Mesothelial cell of epicardium (in vitro differentiated cells): ENCODE results near the gene MIS18A. TPM values are rescaled to one million over a fixed set of nuclear protein-coding genes. Genes with fewer than 3 reads are reported as not detected.

Experiments used
- DNase-seq, 2 experiments: peaks; one replicate each; pipeline ENCODE4 v3.0.0; 2021; ENCODE audit warnings: low spot score in 2 of 2; ENCODE audit not compliant: unreplicated experiment in 2 of 2
- H3K27ac Mint-ChIP-seq: 2 replicates; pipeline ENCODE4 v1.8.0; 2021; ENCODE audit warnings: mixed read lengths
- H3K27me3 Mint-ChIP-seq: 2 replicates; pipeline ENCODE4 v1.8.0; 2021; ENCODE audit warnings: low read depth, mixed read lengths
- H3K36me3 Mint-ChIP-seq: 2 replicates; pipeline ENCODE4 v1.8.0; 2021; ENCODE audit warnings: mixed read lengths
- H3K4me1 Mint-ChIP-seq: 2 replicates; pipeline ENCODE4 v1.8.0; 2021; ENCODE audit warnings: mixed read lengths
- H3K4me3 Mint-ChIP-seq: 2 replicates; pipeline ENCODE4 v1.8.0; 2021; ENCODE audit warnings: mild to moderate bottlenecking, moderate library complexity, mixed read lengths
- H3K9me3 Mint-ChIP-seq: 2 replicates; pipeline ENCODE4 v1.8.0; 2021; ENCODE audit warnings: mixed read lengths
- total RNA-seq: library from RNA; stranded (reverse); gene quantifications from 3 replicates; pipeline ENCODE4 v1.2.1, GENCODE V29; 2021
- TF ChIP-seq, protein P1 (sequence below): fragments of 200-600 bp; sonication (generic); IDR thresholded peaks from one replicate; pipeline ENCODE4 v1.5.0; 2021; ENCODE audit warnings: antibody characterized with exemption; ENCODE audit not compliant: unreplicated experiment

Gene MIS18A
- total RNA-seq, 1 donor from 2014 or later: 19.0 TPM

DNA sequence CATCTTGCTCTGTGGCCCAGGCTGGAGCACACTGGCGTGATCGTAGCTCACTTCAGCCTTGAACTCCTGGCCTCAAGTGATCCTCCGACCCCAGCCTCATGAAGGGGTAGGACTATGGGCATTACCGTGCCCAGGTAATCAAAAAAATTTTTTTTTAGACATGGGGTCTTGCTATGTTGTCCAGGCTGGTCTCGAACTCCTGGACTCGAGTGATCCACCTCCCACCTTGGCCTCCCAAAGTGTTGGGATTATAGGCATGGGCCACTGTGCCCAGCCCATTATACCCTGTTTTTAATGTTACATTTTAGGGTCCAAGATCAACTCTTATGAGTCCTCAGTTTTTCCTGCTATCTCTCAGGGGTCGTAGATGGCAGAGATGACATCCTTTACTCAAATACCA lies 26.1 kb upstream of the MIS18A start:
- Mint-ChIP-seq H3K4me1 (no peaks in the 10 kb centered on the region), H3K4me3 (no peak overlapping the region), H3K27me3 (no peaks in the 10 kb centered on the region), H3K9me3 (no peaks in the 10 kb centered on the region), H3K27ac (no peak overlapping the region), H3K36me3 (peaks cover 21% of the 10 kb centered on the region)
- TF ChIP-seq, protein P1, sequence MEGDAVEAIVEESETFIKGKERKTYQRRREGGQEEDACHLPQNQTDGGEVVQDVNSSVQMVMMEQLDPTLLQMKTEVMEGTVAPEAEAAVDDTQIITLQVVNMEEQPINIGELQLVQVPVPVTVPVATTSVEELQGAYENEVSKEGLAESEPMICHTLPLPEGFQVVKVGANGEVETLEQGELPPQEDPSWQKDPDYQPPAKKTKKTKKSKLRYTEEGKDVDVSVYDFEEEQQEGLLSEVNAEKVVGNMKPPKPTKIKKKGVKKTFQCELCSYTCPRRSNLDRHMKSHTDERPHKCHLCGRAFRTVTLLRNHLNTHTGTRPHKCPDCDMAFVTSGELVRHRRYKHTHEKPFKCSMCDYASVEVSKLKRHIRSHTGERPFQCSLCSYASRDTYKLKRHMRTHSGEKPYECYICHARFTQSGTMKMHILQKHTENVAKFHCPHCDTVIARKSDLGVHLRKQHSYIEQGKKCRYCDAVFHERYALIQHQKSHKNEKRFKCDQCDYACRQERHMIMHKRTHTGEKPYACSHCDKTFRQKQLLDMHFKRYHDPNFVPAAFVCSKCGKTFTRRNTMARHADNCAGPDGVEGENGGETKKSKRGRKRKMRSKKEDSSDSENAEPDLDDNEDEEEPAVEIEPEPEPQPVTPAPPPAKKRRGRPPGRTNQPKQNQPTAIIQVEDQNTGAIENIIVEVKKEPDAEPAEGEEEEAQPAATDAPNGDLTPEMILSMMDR: no peak
- DNase-seq: no peak

DNA sequence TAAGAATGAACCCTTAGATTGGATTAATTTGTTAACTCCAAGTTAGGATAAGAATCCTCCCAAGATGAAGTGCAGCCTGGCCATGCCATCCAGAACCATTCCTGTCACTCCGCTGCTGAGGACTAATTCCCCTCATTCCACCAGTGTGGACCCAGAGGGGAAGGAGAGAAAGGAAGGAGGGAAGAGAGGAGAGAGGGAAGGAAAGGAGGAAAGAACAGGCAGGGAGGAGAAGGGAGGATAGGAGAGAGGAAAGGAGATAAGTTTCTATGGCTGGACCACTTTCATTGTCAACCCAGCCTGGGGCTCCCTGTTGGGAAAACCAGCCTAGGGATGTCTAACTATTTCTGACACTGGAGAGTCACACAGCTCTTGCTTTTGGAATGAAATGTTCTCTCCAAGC lies 24.5 kb upstream of the MIS18A start:
- Mint-ChIP-seq H3K36me3 (peaks cover 24% of the 10 kb centered on the region), H3K27me3 (no peaks in the 10 kb centered on the region), H3K4me1 (no peaks in the 10 kb centered on the region), H3K4me3 (no peak overlapping the region), H3K9me3 (no peaks in the 10 kb centered on the region), H3K27ac (no peak overlapping the region)
- TF ChIP-seq, protein P1: no peak
- no peak for DNase-seq

DNA sequence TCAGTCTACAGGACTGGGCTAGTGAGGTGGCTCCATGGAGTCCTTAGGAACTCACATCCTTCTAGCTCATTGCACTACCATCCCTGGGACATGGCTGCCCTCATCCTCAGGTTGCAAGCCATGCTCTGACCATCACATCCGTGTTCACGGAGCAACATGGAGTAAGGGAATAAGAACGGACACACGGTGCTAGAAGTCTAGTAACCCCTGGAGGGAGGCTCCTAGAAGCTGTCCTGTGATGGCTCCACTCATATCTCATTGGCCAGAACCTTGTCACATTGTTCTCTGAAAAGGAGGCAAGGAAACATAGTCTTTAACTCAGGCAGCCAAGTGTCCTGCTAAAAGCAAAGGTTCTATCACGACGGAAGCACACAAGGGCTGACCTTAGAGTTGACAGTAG lies 23.7 kb upstream of the MIS18A start:
- TF ChIP-seq, protein P1: no peak
- Mint-ChIP-seq H3K27me3 (no peaks in the 10 kb centered on the region), H3K9me3 (no peaks in the 10 kb centered on the region), H3K4me1 (no peaks in the 10 kb centered on the region), H3K27ac (no peak overlapping the region), H3K36me3 (peaks cover 22% of the 10 kb centered on the region), H3K4me3 (no peak overlapping the region)
- DNase-seq: no peak

DNA sequence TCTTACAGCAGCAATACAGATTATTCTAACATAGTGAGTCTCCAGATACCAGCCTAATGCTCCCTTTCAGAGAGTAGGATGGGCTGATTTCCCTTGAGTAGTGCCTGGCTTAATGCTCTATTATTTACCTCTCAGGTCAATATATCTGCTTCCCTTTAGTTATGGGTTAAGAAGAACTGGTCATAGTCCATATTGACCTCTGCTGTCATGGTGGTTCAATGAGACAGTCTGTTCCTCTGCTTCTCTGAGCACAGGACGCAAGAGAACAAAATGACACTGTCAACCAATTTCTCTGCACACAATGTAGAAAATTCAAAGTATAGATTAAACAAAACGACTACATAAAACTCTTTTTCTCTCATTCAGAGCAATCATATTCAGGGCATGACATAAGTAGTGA lies 22.7 kb upstream of the MIS18A start:
- no peaks in the 10 kb centered on the region for H3K27me3 Mint-ChIP-seq
- no peaks in the 10 kb centered on the region for H3K9me3 Mint-ChIP-seq
- H3K36me3 Mint-ChIP-seq: peaks cover 18% of the 10 kb centered on the region
- no peak overlapping the region for H3K4me3 Mint-ChIP-seq
- H3K27ac Mint-ChIP-seq: no peak overlapping the region
- TF ChIP-seq, protein P1: no peak
- no peak for DNase-seq
- H3K4me1 Mint-ChIP-seq: no peaks in the 10 kb centered on the region

DNA sequence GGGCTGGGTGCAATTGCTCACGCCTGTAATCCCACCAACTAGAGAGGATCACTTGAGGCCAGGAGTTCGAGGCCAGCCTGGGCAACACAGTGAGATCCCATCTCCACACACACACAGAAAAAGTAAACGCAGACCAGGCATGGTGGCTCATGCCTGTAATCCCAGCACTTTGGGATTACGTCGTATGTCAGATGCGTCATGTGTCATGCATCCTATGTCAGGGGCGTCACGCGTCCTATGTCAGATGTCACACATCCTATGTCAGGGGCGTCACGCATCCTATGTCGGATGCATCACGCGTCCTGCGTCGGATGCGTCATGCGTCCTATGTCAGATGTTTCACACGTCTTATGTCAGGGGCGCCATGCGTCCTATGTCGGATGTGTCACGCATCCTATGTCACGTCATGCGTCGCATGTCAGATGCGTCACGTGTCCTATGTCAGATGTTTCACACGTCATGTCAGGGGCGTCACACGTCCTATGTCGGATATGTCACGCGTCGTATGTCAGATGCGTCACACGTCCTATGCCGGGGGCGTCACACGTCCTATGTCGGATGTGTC lies 21.4 kb upstream of the MIS18A start:
- Mint-ChIP-seq H3K4me3 (no peak overlapping the region), H3K36me3 (peaks cover 18% of the 10 kb centered on the region)

More for the DNA sequence above, 21.4 kb upstream of the MIS18A start:
- Mint-ChIP-seq H3K9me3 (no peaks in the 10 kb centered on the region), H3K27me3 (no peaks in the 10 kb centered on the region), H3K4me1 (no peaks in the 10 kb centered on the region), H3K27ac (no peak overlapping the region)
- DNase-seq: no peak
- TF ChIP-seq, protein P1: no peak
